OCI-LY1 (cell line): ENCODE results near the gene GCM1.

Experiments
- EZH2 ChIP-seq: fragments of 200-600 bp; sonication (generic), shearing (Covaris generic); IDR thresholded peaks from 2 replicates; pipeline ENCODE4 v1.8.0; 2017; ENCODE audit warnings: borderline replicate concordance, mixed run types, mild to moderate bottlenecking, antibody characterized with exemption, low read length, moderate library complexity, mixed read lengths
- TF ChIP-seq, protein P1 (sequence below): fragments of 200-600 bp; sonication (generic), shearing (Covaris generic); IDR thresholded peaks from 2 replicates; pipeline ENCODE4 v1.5.1; 2017; ENCODE audit warnings: mild to moderate bottlenecking, antibody characterized with exemption, low read length, moderate library complexity, mixed read lengths

DNA sequence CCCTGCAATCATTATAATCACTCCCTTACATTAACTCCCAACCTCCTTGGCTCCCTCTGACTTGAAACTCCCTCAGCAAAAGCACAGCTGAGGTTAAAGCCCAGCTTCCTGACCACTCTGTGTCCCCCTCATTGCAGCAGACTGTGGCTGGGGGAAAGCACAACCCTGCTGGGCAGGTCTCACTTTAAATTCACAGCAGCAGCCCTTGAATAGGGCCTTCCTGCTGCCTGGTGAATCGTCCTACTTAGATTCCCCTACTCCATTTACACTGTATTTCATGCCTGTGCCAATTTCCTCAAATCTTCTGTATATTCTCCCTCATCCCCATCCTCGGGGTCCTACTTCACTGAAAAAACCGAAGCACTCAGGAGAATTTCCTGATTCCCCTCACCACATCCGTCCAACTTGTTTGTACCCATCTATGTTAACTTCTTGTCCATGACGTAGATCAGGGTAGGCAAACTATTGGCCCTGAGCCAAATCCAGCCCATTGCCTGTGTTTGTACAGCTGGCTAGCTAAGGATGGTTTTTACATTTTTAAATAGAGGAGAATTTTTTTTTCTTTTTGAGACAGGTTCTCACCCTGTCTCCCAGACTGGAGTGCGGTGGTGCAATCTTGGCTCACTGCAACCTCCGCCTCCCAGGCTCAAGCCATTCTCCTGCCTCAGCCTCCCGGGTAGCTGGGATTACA is 31.5 kb upstream of the GCM1 start:
- TF ChIP-seq, protein P1, sequence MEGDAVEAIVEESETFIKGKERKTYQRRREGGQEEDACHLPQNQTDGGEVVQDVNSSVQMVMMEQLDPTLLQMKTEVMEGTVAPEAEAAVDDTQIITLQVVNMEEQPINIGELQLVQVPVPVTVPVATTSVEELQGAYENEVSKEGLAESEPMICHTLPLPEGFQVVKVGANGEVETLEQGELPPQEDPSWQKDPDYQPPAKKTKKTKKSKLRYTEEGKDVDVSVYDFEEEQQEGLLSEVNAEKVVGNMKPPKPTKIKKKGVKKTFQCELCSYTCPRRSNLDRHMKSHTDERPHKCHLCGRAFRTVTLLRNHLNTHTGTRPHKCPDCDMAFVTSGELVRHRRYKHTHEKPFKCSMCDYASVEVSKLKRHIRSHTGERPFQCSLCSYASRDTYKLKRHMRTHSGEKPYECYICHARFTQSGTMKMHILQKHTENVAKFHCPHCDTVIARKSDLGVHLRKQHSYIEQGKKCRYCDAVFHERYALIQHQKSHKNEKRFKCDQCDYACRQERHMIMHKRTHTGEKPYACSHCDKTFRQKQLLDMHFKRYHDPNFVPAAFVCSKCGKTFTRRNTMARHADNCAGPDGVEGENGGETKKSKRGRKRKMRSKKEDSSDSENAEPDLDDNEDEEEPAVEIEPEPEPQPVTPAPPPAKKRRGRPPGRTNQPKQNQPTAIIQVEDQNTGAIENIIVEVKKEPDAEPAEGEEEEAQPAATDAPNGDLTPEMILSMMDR: no peak
- no peak for TF ChIP-seq EZH2
